H9 (cell line): ENCODE measurements around the gene DKK1. TPM values are rescaled to one million over a fixed set of nuclear protein-coding genes. Genes with fewer than 3 reads are reported as not detected.

Source experiments
- DNase-seq: peaks from one replicate; pipeline ENCODE4 v3.0.0-alpha.2; 2017
- H2AFZ ChIP-seq: one replicate; pipeline ENCODE4 v1.6.1; 2013; ENCODE audit warnings: mild to moderate bottlenecking, low read length, control low read depth, moderate library complexity
- H2AK5ac ChIP-seq: 2 replicates; pipeline ENCODE4 v1.6.1; 2013; ENCODE audit warnings: low read length, control low read depth, mixed read lengths; ENCODE audit not compliant: insufficient read length
- H2BK120ac ChIP-seq: one replicate; pipeline ENCODE4 v1.6.1; 2013; ENCODE audit warnings: low read depth, mild to moderate bottlenecking, low read length, control low read depth, inconsistent platforms; ENCODE audit not compliant: poor library complexity, severe bottlenecking
- H2BK12ac ChIP-seq: 2 replicates; pipeline ENCODE4 v1.6.1; 2013; ENCODE audit warnings: low read length, control low read depth, mixed read lengths, low read depth; ENCODE audit not compliant: insufficient read length
- H2BK15ac ChIP-seq: 2 replicates; pipeline ENCODE4 v1.6.1; 2013; ENCODE audit warnings: low read depth, low read length, control low read depth
- H2BK20ac ChIP-seq: one replicate; pipeline ENCODE4 v1.6.1; 2013; ENCODE audit warnings: low read depth, mild to moderate bottlenecking, low read length, control low read depth, inconsistent platforms; ENCODE audit not compliant: poor library complexity, severe bottlenecking
- H2BK5ac ChIP-seq: 2 replicates; pipeline ENCODE4 v1.6.1; 2013; ENCODE audit warnings: low read length, control low read depth, mixed read lengths; ENCODE audit not compliant: insufficient read length
- H3K14ac ChIP-seq: 2 replicates; pipeline ENCODE4 v1.6.1; 2013; ENCODE audit warnings: low read length, control low read depth; ENCODE audit not compliant: insufficient read depth
- H3K18ac ChIP-seq: 2 replicates; pipeline ENCODE4 v1.6.1; 2013; ENCODE audit warnings: low read depth, mild to moderate bottlenecking, mixed read lengths, low read length, control low read depth; ENCODE audit not compliant: insufficient read length
- H3K23ac ChIP-seq: 2 replicates; pipeline ENCODE4 v1.6.1; 2013; ENCODE audit warnings: low read length, control low read depth, mixed read lengths, low read depth; ENCODE audit not compliant: insufficient read length
- H3K23me2 ChIP-seq: 2 replicates; pipeline ENCODE4 v1.6.1; 2013; ENCODE audit warnings: low read depth, mild to moderate bottlenecking, mixed read lengths, low read length, control low read depth; ENCODE audit not compliant: insufficient read length, poor library complexity, severe bottlenecking
- H3K27ac ChIP-seq: 2 replicates; pipeline ENCODE4 v1.5.1; 2013; ENCODE audit warnings: low read length, control low read depth, mixed read lengths, low read depth; ENCODE audit not compliant: insufficient read length
- H3K27me3 ChIP-seq: 2 replicates; pipeline ENCODE4 v1.6.1; 2013; ENCODE audit warnings: low read length, control low read depth, inconsistent platforms; ENCODE audit not compliant: insufficient read depth
- H3K4ac ChIP-seq: 2 replicates; pipeline ENCODE4 v1.6.1; 2013; ENCODE audit warnings: low read depth, mild to moderate bottlenecking, control low read depth, inconsistent platforms, low read length, moderate library complexity
- H3K4me1 ChIP-seq: 2 replicates; pipeline ENCODE4 v1.6.1; 2013; ENCODE audit warnings: low read length, control low read depth, inconsistent platforms; ENCODE audit not compliant: insufficient read depth
- H3K4me2 ChIP-seq: 2 replicates; pipeline ENCODE4 v1.6.1; 2013; ENCODE audit warnings: low read length, control low read depth, mixed read lengths; ENCODE audit not compliant: insufficient read length, insufficient read depth
- H3K56ac ChIP-seq: 2 replicates; pipeline ENCODE4 v1.6.1; 2013; ENCODE audit warnings: low read depth, mild to moderate bottlenecking, mixed read lengths, low read length, control low read depth; ENCODE audit not compliant: insufficient read length
- H3K79me1 ChIP-seq: 2 replicates; pipeline ENCODE4 v1.6.1; 2013; ENCODE audit warnings: low read depth, mild to moderate bottlenecking, moderate library complexity, low read length, control low read depth, inconsistent platforms; ENCODE audit not compliant: insufficient read depth, poor library complexity, severe bottlenecking
- H3K79me2 ChIP-seq: 2 replicates; pipeline ENCODE4 v1.6.1; 2013; ENCODE audit warnings: low read length, control low read depth, inconsistent platforms; ENCODE audit not compliant: insufficient read depth
- H3K9ac ChIP-seq: 2 replicates; pipeline ENCODE4 v1.6.1; 2013; ENCODE audit warnings: low read length, control low read depth, mixed read lengths; ENCODE audit not compliant: insufficient read length; ENCODE audit errors: extremely low read depth
- H3K9me3 ChIP-seq: one replicate; pipeline ENCODE4 v1.6.1; 2013; ENCODE audit warnings: low read depth, low read length, inconsistent platforms; ENCODE audit not compliant: control insufficient read depth
- H3T11ph ChIP-seq: one replicate; pipeline ENCODE4 v1.6.1; 2013; ENCODE audit warnings: mild to moderate bottlenecking, low read length, control low read depth, inconsistent platforms
- H4K20me1 ChIP-seq: one replicate; pipeline ENCODE4 v1.6.1; 2013; ENCODE audit not compliant: control insufficient read depth, insufficient read length, insufficient read depth
- H4K5ac ChIP-seq: 2 replicates; pipeline ENCODE4 v1.6.1; 2013; ENCODE audit warnings: low read depth, mild to moderate bottlenecking, mixed read lengths, low read length, control low read depth; ENCODE audit not compliant: insufficient read length
- H4K8ac ChIP-seq: replicated peaks from 2 replicates; pipeline ENCODE4 v1.6.1; 2013; ENCODE audit warnings: low read length, control low read depth, mixed read lengths, low read depth; ENCODE audit not compliant: insufficient read length
- H4K91ac ChIP-seq: 2 replicates; pipeline ENCODE4 v1.6.1; 2013; ENCODE audit warnings: low read depth, mild to moderate bottlenecking, moderate library complexity, mixed read lengths, low read length, control low read depth; ENCODE audit not compliant: insufficient read length
- H3K27ac Mint-ChIP-seq, 3 experiments: 2 replicates in 2 of 3; 3 replicates in 1 of 3; pipeline ENCODE4 v1.8.0; 2020 to 2021; ENCODE audit warnings: mixed read lengths in 3 of 3, mild to moderate bottlenecking in 1 of 3, moderate library complexity in 1 of 3
- H3K27me3 Mint-ChIP-seq: 2 replicates; pipeline ENCODE4 v1.8.0; 2021; ENCODE audit warnings: low read depth, mild to moderate bottlenecking, moderate library complexity, mixed read lengths
- H3K36me3 Mint-ChIP-seq, 3 experiments: 2 replicates in 2 of 3; 3 replicates in 1 of 3; pipeline ENCODE4 v1.8.0; 2020 to 2021; ENCODE audit warnings: low read depth in 3 of 3, mixed read lengths in 3 of 3; ENCODE audit not compliant: insufficient read depth in 1 of 3
- H3K4me1 Mint-ChIP-seq, 2 experiments: 2 replicates each; pipeline ENCODE4 v1.8.0; 2020; ENCODE audit warnings: mixed read lengths in 2 of 2
- H3K4me3 Mint-ChIP-seq, 2 experiments: 2 replicates in 1 of 2; 3 replicates in 1 of 2; pipeline ENCODE4 v1.8.0; 2020 to 2021; ENCODE audit warnings: mild to moderate bottlenecking in 2 of 2, mixed read lengths in 2 of 2, moderate library complexity in 1 of 2
- H3K9me3 Mint-ChIP-seq, 2 experiments: 2 replicates in 1 of 2; 3 replicates in 1 of 2; pipeline ENCODE4 v1.8.0; 2020; ENCODE audit warnings: mild to moderate bottlenecking in 2 of 2, mixed read lengths in 2 of 2, moderate library complexity in 1 of 2
- WGBS: extraction: QIAGEN DNeasy Blood & Tissue Kit; methylation state at CpG from one replicate; pipeline ENCODE4 v1.1.7; 2013; ENCODE audit warnings: missing lambda C conversion rate, low lambda C conversion rate, mixed read lengths; ENCODE audit not compliant: insufficient read length; ENCODE audit errors: extremely low coverage; 5-methylcytosine and 5-hydroxymethylcytosine counted together
- total RNA-seq: library from RNA; stranded (reverse); gene quantifications from 2 replicates; pipeline ENCODE4 v1.2.1, GENCODE V29; 2021
- TF ChIP-seq, protein P1 (sequence below): fragments of 200-600 bp; sonication (generic); conservative IDR thresholded peaks from 3 replicates; pipeline ENCODE4 v1.8.0; 2021; ENCODE audit warnings: antibody characterized with exemption, mild to moderate bottlenecking

DKK1 gene
- total RNA-seq, 1 experiment from 2014 or later, result 1.1 TPM

DNA sequence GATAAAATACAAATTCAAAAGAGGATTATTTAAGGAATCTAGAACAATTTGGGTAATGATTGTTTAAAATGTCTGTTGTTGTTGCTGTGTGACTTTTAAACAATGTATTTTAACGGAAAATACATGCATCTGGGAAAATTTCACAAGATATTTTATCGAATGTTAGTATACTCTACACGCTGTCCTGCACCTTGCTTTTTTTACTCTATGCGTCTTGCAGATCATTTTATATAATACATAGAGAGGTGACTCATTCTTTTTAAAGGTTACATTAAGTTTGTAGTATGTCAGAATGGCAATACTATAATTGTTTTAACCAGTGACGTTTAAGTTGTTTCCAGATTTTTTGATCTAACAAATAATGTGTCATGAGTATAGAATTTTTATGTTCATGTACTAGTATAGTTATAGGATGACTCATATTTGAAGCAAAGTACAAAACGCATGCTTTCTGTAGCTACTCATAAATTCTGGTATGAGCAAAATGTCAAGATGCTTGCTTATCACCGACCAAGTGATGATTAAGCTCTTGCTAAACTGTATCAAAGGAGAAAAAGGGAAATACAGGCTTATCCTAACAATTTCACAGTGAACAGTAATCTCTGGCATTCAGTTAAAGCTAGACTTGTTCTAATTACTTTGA lies 4.9 kb downstream of the DKK1 start:
- H3K4ac ChIP-seq, result no peak overlapping the region
- H2BK15ac ChIP-seq, result no peak overlapping the region
- Mint-ChIP-seq H3K27me3 (peaks cover 47% of the 10 kb centered on the region), H3K36me3 (no peaks in the 10 kb centered on the region), H3K27ac (no peak overlapping the region), H3K4me1 (peaks cover 4 to 6% of the 10 kb centered on the region in 2 experiments), H3K4me3 (no peak overlapping the region), H3K9me3 (no peaks in the 10 kb centered on the region)
- DNase-seq, result no peak
- H3K27ac ChIP-seq, result no peak overlapping the region
- H2AFZ ChIP-seq, result no peak overlapping the region
- no peak overlapping the region for H4K8ac ChIP-seq
- H3K4me1 ChIP-seq, result 0 out of 2 replicates have a peak, but pooled peaks cover 2% of the 10 kb centered on the region
- H4K91ac ChIP-seq, result no peak overlapping the region
- peaks cover 18% of the 10 kb centered on the region for H3K27me3 ChIP-seq
- H2AK5ac ChIP-seq, result no peak overlapping the region
- H3T11ph ChIP-seq, result no peak overlapping the region
- peaks cover 4% of the 10 kb centered on the region for H4K20me1 ChIP-seq
- no peaks in the 10 kb centered on the region for H3K79me1 ChIP-seq
- TF ChIP-seq, protein P1, sequence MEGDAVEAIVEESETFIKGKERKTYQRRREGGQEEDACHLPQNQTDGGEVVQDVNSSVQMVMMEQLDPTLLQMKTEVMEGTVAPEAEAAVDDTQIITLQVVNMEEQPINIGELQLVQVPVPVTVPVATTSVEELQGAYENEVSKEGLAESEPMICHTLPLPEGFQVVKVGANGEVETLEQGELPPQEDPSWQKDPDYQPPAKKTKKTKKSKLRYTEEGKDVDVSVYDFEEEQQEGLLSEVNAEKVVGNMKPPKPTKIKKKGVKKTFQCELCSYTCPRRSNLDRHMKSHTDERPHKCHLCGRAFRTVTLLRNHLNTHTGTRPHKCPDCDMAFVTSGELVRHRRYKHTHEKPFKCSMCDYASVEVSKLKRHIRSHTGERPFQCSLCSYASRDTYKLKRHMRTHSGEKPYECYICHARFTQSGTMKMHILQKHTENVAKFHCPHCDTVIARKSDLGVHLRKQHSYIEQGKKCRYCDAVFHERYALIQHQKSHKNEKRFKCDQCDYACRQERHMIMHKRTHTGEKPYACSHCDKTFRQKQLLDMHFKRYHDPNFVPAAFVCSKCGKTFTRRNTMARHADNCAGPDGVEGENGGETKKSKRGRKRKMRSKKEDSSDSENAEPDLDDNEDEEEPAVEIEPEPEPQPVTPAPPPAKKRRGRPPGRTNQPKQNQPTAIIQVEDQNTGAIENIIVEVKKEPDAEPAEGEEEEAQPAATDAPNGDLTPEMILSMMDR, result no peak
- no peak overlapping the region for H3K23ac ChIP-seq
- no peaks in the 10 kb centered on the region for H3K79me2 ChIP-seq
- no peaks in the 10 kb centered on the region for H3K9me3 ChIP-seq
- no CpG with 5 or more reads among the region's 7 CpGs for WGBS
- no peak overlapping the region for H3K14ac ChIP-seq
- H3K56ac ChIP-seq, result no peak overlapping the region
- peaks cover 8% of the 10 kb centered on the region for H3K23me2 ChIP-seq
- H3K18ac ChIP-seq, result no peak overlapping the region
- no peak overlapping the region for H2BK12ac ChIP-seq
- no peak overlapping the region for H4K5ac ChIP-seq
- no peak overlapping the region for H2BK5ac ChIP-seq
- H3K9ac ChIP-seq, result no peak overlapping the region
- H3K4me2 ChIP-seq, result no peak overlapping the region
- H2BK20ac ChIP-seq, result no peak overlapping the region
- no peak overlapping the region for H2BK120ac ChIP-seq
